IMR-90 (cell line): ENCODE data around the gene CACNA1I.

ENCODE experiments used
- CTCF ChIP-seq: conservative IDR thresholded peaks from 2 replicates; pipeline ENCODE4 v1.5.1; 2012; ENCODE audit warnings: mild to moderate bottlenecking, low read depth, low read length, improper control_type of control experiment
- MAFK ChIP-seq: IDR thresholded peaks from 2 replicates; pipeline ENCODE4 v1.6.1; 2012; ENCODE audit warnings: low read depth, low read length, improper control_type of control experiment
- MXI1 ChIP-seq: IDR thresholded peaks from 2 replicates; pipeline ENCODE4 v1.6.1; 2012; ENCODE audit warnings: low read depth, mild to moderate bottlenecking, low read length, moderate library complexity, borderline replicate concordance
- POLR2A ChIP-seq: IDR thresholded peaks from 2 replicates; pipeline ENCODE4 v1.6.1; 2012; ENCODE audit warnings: mild to moderate bottlenecking, low read depth, low read length
- RAD21 ChIP-seq: IDR thresholded peaks from 2 replicates; pipeline ENCODE4 v1.6.1; 2012; ENCODE audit warnings: low read length, improper control_type of control experiment
- RCOR1 ChIP-seq: IDR thresholded peaks from 2 replicates; pipeline ENCODE4 v1.6.1; 2012; ENCODE audit warnings: mild to moderate bottlenecking, low read length, improper control_type of control experiment; ENCODE audit not compliant: insufficient replicate concordance
- RFX5 ChIP-seq: IDR thresholded peaks from 2 replicates; pipeline ENCODE4 v1.8.0; 2012; ENCODE audit warnings: low read depth, mild to moderate bottlenecking, low read length, moderate library complexity
- SMC3 ChIP-seq: fragments of 150-350 bp; IDR thresholded peaks from 2 replicates; pipeline ENCODE4 v1.6.1; 2016; ENCODE audit warnings: low read depth, mild to moderate bottlenecking, antibody characterized with exemption, low read length, moderate library complexity
- TF ChIP-seq, protein P1 (sequence below): fragments of 150-350 bp; IDR thresholded peaks from 2 replicates; pipeline ENCODE4 v1.6.1; 2017; ENCODE audit warnings: mild to moderate bottlenecking, antibody characterized with exemption, low read length, low read depth

- no peak for TF ChIP-seq MXI1
- no peak for TF ChIP-seq CTCF
- no peak for TF ChIP-seq POLR2A
- TF ChIP-seq, protein P1, sequence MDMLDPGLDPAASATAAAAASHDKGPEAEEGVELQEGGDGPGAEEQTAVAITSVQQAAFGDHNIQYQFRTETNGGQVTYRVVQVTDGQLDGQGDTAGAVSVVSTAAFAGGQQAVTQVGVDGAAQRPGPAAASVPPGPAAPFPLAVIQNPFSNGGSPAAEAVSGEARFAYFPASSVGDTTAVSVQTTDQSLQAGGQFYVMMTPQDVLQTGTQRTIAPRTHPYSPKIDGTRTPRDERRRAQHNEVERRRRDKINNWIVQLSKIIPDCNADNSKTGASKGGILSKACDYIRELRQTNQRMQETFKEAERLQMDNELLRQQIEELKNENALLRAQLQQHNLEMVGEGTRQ = no peak
- TF ChIP-seq RAD21 = no peak
- no peak for TF ChIP-seq RCOR1
- no peak for TF ChIP-seq RFX5
- no peak for TF ChIP-seq MAFK
- TF ChIP-seq SMC3 = no peak
Measured at GRCh38 chr22:39558254-39558727, 12.3 kb upstream of the CACNA1I start.
